Gastroesophageal sphincter (tissue), 3 donors: Measurements from ENCODE around the gene HCFC1R1.

Source experiments
- POLR2A ChIP-seq, 2 donors: fragments of 450-650 bp; IDR thresholded peaks; one replicate each; pipeline ENCODE4 v1.6.1; 2017; ENCODE audit warnings: antibody characterized with exemption in 2 of 2, mild to moderate bottlenecking in 2 of 2, moderate library complexity in 1 of 2
- POLR2AphosphoS5 ChIP-seq: sonication (generic); formaldehyde crosslinking; IDR thresholded peaks from one replicate; pipeline ENCODE4 v1.6.1; 2017; ENCODE audit warnings: antibody characterized with exemption
- TF ChIP-seq, protein P1 (sequence below), 4 experiments: fragments of 200-600 bp in 2 of 4; fragments of 450-650 bp in 2 of 4; sonication (generic) in 1 of 4; IDR thresholded peaks; one replicate each; pipeline ENCODE4 v1.5.1; 2017 to 2019; ENCODE audit warnings: antibody characterized with exemption in 4 of 4, mild to moderate bottlenecking in 2 of 4, moderate library complexity in 2 of 4

DNA sequence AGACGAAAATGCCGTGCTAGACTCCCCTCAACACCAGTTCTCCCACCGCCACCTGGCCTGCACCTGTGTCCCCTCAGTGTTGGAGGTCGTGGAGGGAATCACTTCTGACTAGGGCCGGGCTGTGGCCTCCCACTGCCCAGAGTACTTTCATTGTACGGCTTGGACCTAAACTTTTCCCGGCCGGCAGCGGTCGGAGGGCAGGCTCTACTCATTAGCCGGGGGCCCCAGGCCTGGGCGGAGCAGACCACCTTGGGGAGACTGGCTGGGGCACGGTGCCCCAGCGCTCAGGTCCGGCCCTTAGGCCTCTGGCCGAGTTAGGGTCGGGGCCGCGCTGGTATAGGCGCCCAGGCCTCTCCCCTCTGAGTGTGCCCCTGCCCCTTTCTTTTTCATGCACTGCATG is 6.4 kb downstream of the HCFC1R1 start:
- TF ChIP-seq, protein P1, sequence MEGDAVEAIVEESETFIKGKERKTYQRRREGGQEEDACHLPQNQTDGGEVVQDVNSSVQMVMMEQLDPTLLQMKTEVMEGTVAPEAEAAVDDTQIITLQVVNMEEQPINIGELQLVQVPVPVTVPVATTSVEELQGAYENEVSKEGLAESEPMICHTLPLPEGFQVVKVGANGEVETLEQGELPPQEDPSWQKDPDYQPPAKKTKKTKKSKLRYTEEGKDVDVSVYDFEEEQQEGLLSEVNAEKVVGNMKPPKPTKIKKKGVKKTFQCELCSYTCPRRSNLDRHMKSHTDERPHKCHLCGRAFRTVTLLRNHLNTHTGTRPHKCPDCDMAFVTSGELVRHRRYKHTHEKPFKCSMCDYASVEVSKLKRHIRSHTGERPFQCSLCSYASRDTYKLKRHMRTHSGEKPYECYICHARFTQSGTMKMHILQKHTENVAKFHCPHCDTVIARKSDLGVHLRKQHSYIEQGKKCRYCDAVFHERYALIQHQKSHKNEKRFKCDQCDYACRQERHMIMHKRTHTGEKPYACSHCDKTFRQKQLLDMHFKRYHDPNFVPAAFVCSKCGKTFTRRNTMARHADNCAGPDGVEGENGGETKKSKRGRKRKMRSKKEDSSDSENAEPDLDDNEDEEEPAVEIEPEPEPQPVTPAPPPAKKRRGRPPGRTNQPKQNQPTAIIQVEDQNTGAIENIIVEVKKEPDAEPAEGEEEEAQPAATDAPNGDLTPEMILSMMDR (IDR thresholded peaks at IDR 0.05) = no peak
- TF ChIP-seq POLR2A (IDR thresholded peaks at IDR 0.05) = no peak
- no peak for TF ChIP-seq POLR2AphosphoS5
